Erythroblast (primary cell): ENCODE measurements around the gene RPL13.

ENCODE experiments used
- GATA1 ChIP-seq: IDR thresholded peaks from 2 replicates; pipeline ENCODE4 v1.6.1; 2011; ENCODE audit warnings: low read depth, mild to moderate bottlenecking, control low read depth, low read length, moderate library complexity
- POLR2A ChIP-seq: IDR thresholded peaks from 2 replicates; pipeline ENCODE4 v1.6.1; 2011; ENCODE audit warnings: mild to moderate bottlenecking, low read length

GRCh38 chr16:89605186-89605970, 44.9 kb downstream of the RPL13 start:
- TF ChIP-seq POLR2A (no peak), GATA1 (no peak)
